Nephron progenitor cell (in vitro differentiated cells): ENCODE data around the gene CENPX.
A peak's percentile ranks its signal among the peaks of the same experiment; 100 is the strongest.

ENCODE experiments used
- DNase-seq: peaks from one replicate; pipeline ENCODE4 v3.0.0; 2021
- H3K27ac Mint-ChIP-seq: 2 replicates; pipeline ENCODE4 v1.8.0; 2021; ENCODE audit warnings: mild to moderate bottlenecking, moderate library complexity, mixed read lengths
- H3K27me3 Mint-ChIP-seq: 2 replicates; pipeline ENCODE4 v1.8.0; 2021; ENCODE audit warnings: mild to moderate bottlenecking, low read depth, mixed read lengths; ENCODE audit not compliant: poor library complexity
- H3K36me3 Mint-ChIP-seq: 2 replicates; pipeline ENCODE4 v1.8.0; 2021; ENCODE audit warnings: low read depth, mixed read lengths
- H3K4me1 Mint-ChIP-seq: 2 replicates; pipeline ENCODE4 v1.8.0; 2021; ENCODE audit warnings: mixed read lengths
- H3K4me3 Mint-ChIP-seq: 2 replicates; pipeline ENCODE4 v1.8.0; 2021; ENCODE audit warnings: mild to moderate bottlenecking, moderate library complexity, mixed read lengths
- H3K9me3 Mint-ChIP-seq: 2 replicates; pipeline ENCODE4 v1.8.0; 2021; ENCODE audit warnings: mild to moderate bottlenecking, moderate library complexity, mixed read lengths
- CTCF ChIP-seq: fragments of 200-600 bp; sonication (generic); IDR thresholded peaks from 2 replicates; pipeline ENCODE4 v1.5.0; 2021; ENCODE audit warnings: antibody characterized with exemption

The CENPX gene

GRCh38 chr17:82055965-82056728 lies 33.5 kb upstream of the CENPX start:
- Mint-ChIP-seq H3K4me1 (peaks cover 12% of the 10 kb centered on the region), H3K27me3 (no peaks in the 10 kb centered on the region), H3K27ac (no peak overlapping the region), H3K4me3 (no peak overlapping the region), H3K9me3 (no peaks in the 10 kb centered on the region), H3K36me3 (no peaks in the 10 kb centered on the region)
- no peak for TF ChIP-seq CTCF
- no peak for DNase-seq

DNA sequence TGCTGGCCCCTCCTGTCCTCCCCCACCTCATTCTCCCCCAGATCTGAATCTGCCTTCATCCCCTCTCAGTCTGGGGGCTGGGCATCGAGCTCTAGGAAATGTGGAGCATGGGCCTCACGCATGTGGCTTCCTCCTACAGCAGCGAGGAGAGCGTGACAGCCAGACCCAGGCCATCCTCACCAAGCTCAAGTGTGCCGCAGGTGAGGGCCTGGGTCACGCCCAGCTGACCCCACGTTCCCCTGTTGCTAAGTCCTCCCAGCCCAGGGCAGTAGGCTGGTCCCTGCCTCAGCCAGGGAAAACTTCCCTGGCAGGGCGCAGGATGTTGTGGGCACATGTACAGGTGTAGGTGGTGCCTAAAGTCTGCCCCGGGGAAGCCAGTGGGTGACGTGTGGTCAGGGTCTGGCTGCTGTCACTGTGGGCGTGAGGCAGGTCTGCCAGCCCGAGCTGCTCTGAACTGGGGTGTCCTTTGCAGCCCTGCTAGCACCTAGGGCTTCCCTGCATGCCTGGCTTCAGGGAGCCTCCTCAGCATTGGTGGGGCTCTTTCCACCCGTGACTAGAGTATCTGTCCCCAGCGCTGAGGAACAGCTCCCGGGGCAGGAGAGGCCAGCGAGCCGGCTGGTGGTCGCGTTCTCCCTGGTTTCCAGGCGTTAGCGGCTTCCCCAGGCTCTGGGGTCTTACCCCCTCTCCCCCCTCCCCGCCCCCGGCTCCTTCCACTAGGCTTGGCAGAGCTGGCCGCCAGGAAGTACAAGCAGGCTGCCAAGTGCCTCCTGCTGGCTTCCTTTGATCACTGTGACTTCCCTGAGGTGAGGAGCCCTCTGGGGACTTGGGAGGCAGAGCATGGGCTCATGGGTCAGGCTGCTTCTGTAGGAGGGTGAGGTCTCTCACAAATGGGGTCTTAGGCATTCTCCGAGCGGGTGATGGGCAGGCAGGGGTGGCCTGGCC lies 32.6 kb upstream of the CENPX start:
- Mint-ChIP-seq H3K4me1 (peaks cover 18% of the 10 kb centered on the region), H3K36me3 (no peaks in the 10 kb centered on the region), H3K27ac (no peak overlapping the region), H3K27me3 (no peaks in the 10 kb centered on the region), H3K4me3 (peak overlapping the region; percentile 25), H3K9me3 (no peaks in the 10 kb centered on the region)
- no peak for TF ChIP-seq CTCF
- DNase-seq: no peak

- no peak for TF ChIP-seq CTCF
- Mint-ChIP-seq H3K27ac (no peak overlapping the region), H3K9me3 (no peaks in the 10 kb centered on the region), H3K36me3 (no peaks in the 10 kb centered on the region), H3K4me3 (peak overlapping the region; percentile 25), H3K4me1 (peaks cover 20% of the 10 kb centered on the region), H3K27me3 (no peaks in the 10 kb centered on the region)
- DNase-seq: no peak
Observed at GRCh38 chr17:82054351-82055022, 31.8 kb upstream of the CENPX start.

DNA sequence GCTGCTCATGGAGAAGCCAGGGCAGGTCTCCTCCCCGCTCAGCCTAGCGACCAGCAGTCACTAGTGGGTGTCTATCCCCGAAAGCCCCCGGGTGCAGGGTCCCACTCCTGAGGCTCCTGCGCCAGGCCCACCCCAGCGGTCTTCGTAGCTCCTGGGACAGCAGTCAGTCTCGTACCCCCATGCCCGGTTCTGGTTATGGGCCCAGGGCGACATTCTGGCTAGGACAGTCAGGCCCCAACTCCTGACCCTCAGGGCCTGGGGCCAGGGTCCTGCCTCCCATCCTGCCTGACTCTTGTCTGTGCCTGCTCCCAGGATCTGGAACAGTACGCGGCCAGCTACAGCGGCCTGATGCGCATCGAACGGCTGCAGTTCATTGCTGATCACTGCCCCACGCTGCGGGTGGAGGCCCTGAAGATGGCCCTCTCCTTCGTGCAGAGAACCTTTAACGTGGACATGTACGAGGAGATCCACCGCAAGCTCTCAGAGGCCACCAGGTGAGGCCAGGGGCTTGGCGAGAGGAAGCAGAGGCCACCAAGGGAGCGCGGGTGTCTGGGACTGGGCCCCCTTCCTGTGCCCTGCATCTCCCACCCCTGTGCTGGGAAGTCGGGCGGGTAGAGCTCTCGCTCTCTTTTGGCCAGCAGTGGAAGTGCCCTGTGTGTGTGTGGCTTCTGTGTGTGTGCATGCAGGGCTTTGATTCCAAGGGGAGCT lies 31.0 kb upstream of the CENPX start:
- H3K4me1 Mint-ChIP-seq: peaks cover 20% of the 10 kb centered on the region
- no peaks in the 10 kb centered on the region for H3K9me3 Mint-ChIP-seq
- H3K4me3 Mint-ChIP-seq: peak overlapping the region; percentile 80
- H3K27me3 Mint-ChIP-seq: no peaks in the 10 kb centered on the region
- no peaks in the 10 kb centered on the region for H3K36me3 Mint-ChIP-seq
- no peak overlapping the region for H3K27ac Mint-ChIP-seq
- TF ChIP-seq CTCF: no peak
- DNase-seq: no peak

- Mint-ChIP-seq H3K4me1 (peaks cover 20% of the 10 kb centered on the region), H3K4me3 (peak overlapping the region; percentile 80), H3K27me3 (no peaks in the 10 kb centered on the region), H3K9me3 (no peaks in the 10 kb centered on the region), H3K27ac (no peak overlapping the region), H3K36me3 (no peaks in the 10 kb centered on the region)
- no peak for TF ChIP-seq CTCF
- DNase-seq: no peak
Observed at GRCh38 chr17:82053130-82053529, 30.5 kb upstream of the CENPX start.
